Body of pancreas (tissue), 4 donors: Measurements from ENCODE around the gene RDH13.
"Not testable (repeated sequence)": the region's sequence is repeated elsewhere in the genome, so short reads cannot be mapped to it uniquely, and the experiment has no call there.

Source experiments
- POLR2A ChIP-seq, 3 donors: fragments of 450-650 bp; IDR thresholded peaks; one replicate each; pipeline ENCODE4 v1.6.1; 2016; ENCODE audit warnings: antibody characterized with exemption in 3 of 3, mild to moderate bottlenecking in 2 of 3
- TF ChIP-seq, protein P1 (sequence below), 7 experiments: fragments of 450-650 bp in 4 of 7; fragments of 200-600 bp in 3 of 7; sonication (generic) in 3 of 7; IDR thresholded peaks; one replicate each; pipeline ENCODE4 v1.5.1; 2016 to 2019; ENCODE audit warnings: antibody characterized with exemption in 7 of 7

DNA sequence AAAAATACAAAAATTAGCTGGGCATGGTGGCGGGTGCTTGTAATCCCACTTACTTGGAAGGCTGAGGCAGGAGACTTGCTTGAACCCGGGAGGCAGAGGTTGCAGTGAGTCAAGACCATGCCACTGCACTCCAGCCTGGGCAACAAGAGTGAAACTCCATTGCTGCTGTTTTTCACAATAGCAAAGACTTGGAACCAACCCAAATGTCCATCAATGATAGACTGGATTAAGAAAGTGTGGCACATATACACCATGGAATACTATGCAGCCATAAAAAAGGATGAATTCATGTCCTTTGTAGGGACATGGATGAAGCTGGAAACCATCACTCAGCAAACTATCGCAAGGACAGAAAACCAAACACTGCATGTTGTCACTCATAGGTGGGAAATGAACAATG lies 44.3 kb upstream of the RDH13 start:
- TF ChIP-seq, protein P1, sequence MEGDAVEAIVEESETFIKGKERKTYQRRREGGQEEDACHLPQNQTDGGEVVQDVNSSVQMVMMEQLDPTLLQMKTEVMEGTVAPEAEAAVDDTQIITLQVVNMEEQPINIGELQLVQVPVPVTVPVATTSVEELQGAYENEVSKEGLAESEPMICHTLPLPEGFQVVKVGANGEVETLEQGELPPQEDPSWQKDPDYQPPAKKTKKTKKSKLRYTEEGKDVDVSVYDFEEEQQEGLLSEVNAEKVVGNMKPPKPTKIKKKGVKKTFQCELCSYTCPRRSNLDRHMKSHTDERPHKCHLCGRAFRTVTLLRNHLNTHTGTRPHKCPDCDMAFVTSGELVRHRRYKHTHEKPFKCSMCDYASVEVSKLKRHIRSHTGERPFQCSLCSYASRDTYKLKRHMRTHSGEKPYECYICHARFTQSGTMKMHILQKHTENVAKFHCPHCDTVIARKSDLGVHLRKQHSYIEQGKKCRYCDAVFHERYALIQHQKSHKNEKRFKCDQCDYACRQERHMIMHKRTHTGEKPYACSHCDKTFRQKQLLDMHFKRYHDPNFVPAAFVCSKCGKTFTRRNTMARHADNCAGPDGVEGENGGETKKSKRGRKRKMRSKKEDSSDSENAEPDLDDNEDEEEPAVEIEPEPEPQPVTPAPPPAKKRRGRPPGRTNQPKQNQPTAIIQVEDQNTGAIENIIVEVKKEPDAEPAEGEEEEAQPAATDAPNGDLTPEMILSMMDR (IDR thresholded peaks at IDR 0.05), result not testable (repeated sequence)
- TF ChIP-seq POLR2A (IDR thresholded peaks at IDR 0.05), result not testable (repeated sequence)
